Jurkat, Clone E6-1 (cell line): ENCODE measurements around the gene RASGRP3.

Source experiments
- DNase-seq: peaks from one replicate; pipeline ENCODE4 v3.0.0-alpha.2; 2011; ENCODE audit warnings: low read depth, low spot score
- H3K4me3 ChIP-seq: 2 replicates; pipeline ENCODE4 v1.5.1; 2011; ENCODE audit warnings: mild to moderate bottlenecking, low read length, control low read depth, moderate library complexity

Gene RASGRP3

DNA sequence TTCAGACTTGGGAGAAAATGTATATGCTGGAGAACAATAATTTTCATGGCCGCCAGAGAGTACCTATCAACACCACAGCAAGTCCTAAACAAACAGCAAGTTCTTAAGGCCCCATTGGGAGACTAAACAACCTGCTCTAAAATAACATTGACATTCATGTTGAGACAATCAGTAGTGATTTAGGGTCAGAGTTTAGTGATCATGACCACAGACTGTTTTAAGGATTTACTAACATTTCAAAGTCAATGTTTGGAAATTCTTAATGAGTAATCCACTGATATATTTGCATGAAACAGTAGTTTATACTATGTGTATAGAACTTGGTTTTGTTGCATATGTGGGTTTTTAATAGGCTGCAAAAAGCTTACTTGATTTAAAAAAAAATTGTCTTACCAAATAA lies 34.7 kb downstream of the RASGRP3 start:
- no peak for DNase-seq
- H3K4me3 ChIP-seq = no peak overlapping the region

DNA sequence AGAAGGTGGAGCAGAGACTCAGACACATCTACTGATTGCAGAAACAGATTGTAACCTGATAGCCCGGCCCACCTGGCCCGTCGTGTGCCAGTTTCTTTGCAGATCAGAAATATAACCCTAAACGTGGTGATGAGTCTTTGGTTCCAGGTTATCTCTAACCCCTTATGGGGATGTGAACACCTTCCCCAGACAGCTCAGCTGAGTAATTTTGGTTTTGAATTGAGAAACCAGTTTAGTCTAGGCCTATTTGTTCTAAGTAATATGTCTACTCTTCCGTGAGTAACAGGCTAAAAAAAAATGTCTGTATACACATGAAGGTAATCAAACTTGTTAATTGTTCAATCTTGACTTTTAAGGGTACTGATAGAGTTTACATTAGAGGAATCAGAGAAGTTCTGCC lies 35.7 kb downstream of the RASGRP3 start:
- DNase-seq = no peak

DNA sequence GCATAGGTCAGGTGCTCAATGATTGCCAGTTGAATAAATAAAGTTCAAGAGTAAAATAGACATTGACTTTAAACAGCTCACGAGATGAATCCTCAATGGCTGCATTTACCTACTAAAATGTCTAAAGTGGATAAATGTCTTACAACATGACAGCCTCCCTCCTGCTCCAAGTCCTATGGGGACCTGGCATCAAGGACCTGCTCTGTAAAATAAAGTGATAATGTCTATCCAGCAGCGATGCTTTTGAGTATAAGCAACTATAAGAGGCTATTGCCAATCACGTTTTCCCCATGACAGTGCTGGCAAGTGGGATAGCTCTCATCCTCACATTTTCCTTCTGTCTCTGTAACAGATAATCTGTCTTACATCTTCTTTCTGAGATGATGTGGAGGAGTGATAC lies 37.0 kb downstream of the RASGRP3 start:
- DNase-seq = no peak
- no peak overlapping the region for H3K4me3 ChIP-seq

More for the DNA sequence above, 35.7 kb downstream of the RASGRP3 start:
- no peak overlapping the region for H3K4me3 ChIP-seq

DNA sequence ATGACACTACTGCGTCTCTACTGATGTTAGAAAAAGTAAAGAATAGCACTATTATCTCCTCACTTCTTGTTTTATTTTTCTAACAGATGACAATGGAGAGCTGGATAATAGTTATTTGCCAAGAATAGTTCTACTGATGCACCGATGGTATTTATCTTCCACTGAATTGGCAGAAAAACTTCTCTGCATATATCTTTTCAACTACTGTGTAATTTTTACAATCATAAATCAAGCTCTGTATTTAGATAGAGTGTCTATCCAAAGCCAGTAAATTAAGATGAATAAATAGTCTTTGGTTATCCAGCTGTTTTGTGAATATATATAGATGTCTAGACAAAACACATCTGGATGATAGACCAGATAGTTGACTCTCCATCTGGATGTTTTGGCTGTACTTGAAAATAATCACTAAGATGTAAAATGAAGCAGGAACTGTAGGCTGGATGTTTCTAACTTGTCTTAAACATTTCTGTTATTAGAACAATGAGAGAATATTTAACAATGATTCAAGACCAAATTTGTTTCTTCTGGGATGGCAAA lies 40.1 kb downstream of the RASGRP3 start:
- no peak overlapping the region for H3K4me3 ChIP-seq
- no peak for DNase-seq

DNA sequence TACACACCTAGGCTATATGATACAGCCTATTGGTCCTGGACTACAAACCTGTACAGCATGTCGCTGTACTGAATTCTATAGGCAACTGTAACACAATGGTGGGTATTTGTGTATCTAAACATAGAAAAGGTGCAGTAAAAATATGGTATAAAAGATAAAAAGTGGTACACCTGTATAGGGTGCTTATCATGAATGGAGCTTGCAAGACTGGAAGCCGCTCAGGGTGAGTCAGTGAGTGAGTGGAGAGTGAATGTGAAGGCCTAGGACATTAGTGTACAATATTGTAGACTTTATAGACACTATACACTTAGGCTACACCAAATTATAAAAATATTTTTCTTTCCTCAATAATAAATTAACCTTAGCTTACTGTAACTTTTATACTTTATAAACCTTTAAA lies 41.8 kb downstream of the RASGRP3 start:
- H3K4me3 ChIP-seq = no peak overlapping the region
- no peak for DNase-seq

DNA sequence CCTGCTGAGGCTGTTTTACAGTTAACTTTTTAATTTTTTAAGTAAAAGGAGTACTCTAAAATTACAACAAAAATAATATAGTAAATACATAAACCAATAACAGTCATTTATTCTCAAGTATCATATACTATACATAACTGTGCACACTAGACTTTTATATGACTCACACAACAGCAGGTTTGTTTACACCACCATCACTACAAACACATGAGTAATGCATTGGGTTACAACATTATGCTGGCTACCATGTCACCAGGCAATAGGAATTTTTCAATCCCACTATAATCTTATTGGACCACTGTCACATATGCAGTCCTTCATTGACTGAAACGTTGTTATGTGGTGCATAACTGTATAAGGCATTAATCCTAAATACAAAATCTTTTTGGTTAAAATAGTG lies 42.5 kb downstream of the RASGRP3 start:
- no peak overlapping the region for H3K4me3 ChIP-seq
- no peak for DNase-seq

DNA sequence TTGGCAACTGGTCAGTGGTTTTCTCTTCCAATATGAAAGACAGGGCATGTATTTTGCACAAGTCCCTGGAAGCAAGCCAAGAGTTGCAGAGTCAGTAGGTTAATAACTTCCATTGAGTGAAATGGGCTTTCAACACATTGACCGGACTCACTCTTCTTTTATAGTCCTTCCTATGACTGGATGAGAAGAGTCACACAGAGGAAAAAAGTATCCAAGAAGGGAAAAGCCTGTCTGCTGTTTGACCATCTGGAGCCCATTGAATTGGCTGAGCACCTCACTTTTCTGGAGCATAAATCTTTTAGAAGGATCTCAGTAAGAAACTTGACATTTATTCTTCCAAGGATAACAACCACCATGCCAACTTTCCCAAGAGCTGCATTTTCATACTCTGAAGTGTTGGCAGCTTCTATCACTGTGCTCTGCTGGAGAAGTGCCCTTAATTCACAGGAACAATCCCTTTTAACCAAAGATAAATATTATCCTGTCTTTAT lies 45.4 kb downstream of the RASGRP3 start:
- no peak overlapping the region for H3K4me3 ChIP-seq
- DNase-seq = no peak

DNA sequence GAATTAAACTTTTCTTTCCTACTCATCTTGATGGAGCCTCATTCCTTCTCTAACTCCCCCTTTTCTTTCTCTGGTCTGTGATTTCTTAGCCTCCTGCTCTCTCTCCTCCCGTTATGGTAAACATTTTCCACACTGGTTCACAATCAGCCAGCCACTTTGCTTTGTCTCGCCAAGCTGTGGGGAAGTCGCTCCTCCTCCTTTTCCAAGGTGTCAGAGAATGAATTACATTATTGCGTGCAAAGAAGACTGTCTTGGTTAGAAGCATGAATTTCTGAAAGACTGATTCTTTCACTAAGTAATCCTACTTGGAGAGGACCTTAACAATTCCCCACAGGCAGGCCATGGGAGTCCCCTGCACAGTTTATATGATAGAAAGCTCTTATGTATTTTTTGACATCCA lies 46.1 kb downstream of the RASGRP3 start:
- no peak overlapping the region for H3K4me3 ChIP-seq
- no peak for DNase-seq

DNA sequence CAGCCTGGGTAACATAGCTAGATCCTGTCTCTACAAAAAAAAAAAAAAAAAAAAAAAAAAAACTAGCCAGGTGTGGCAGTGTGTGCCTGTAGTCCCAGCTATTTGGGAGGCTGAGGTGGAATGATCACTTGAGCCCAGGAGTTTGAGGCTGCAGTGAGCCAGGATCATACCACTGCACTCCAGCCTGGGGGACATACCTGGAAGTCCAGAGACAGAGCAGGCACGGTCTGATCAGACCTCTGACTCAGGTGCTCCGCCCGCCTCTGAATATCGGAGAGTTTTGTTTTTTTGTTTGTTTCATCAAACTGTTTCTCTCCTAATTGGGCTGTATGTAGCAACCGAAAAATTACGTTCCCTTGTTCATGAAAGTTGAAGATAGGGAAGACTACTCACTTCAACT lies 49.2 kb downstream of the RASGRP3 start:
- DNase-seq = no peak
- no peak overlapping the region for H3K4me3 ChIP-seq

DNA sequence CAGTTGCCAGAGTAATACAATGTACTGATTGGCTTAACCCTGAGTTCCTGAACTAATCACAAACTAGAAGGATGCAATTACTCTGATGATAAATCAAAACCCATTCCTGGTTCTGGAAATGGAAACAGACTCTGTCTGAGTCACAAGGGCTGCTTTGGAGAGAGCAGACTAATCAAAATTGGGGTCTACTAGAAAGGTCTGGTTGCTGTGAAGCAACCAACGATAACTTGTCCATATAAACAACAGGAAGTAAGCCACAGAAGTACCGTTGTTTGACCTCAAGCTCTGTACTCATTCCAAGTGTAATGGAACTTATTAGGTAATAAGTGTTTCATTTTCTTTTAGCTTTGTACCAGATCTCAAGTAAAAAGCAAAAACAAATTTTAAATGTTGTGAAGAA lies 49.7 kb downstream of the RASGRP3 start:
- DNase-seq = no peak
- no peak overlapping the region for H3K4me3 ChIP-seq

DNA sequence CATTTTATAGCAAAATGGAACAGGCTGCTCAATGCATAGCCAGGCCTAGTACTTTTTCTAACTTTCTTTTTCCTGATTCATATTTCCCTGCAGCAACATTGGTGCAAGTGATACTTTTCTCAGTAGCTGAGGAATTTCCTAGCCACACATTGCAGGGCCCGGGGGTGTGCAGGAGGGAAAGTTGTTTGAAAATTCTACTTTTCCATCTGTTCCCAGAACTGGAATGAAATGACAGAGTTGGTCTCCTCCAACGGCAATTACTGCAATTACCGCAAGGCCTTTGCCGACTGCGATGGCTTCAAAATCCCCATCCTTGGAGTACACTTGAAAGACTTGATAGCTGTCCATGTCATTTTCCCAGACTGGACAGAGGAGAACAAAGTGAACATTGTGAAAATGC lies 50.5 kb downstream of the RASGRP3 start:
- no peak overlapping the region for H3K4me3 ChIP-seq
- DNase-seq = no peak

DNA sequence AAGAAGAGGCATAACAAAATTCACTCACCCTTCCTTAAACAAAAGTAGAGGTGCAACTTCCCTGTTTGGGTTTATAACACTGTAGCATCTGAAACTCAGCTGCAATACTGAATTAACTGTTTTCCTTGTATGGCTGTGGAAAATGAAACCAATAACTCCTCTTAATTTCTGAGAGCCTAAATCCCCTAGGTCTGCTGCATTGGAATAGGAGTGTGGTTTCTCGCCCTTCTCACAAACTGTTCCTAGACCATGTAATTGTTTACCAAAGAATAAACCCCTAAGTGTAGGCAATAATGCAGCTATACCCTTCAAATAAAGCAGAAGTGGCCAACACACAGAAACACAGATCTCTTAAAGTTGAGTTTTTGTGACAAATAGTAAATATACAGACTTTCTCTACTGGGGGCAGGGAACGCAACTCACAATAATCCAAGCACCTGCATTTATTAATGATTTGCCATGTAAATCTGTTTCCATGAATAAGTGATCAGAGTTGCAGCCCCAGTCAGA lies 52.0 kb downstream of the RASGRP3 start:
- no peak overlapping the region for H3K4me3 ChIP-seq
- DNase-seq = no peak

DNA sequence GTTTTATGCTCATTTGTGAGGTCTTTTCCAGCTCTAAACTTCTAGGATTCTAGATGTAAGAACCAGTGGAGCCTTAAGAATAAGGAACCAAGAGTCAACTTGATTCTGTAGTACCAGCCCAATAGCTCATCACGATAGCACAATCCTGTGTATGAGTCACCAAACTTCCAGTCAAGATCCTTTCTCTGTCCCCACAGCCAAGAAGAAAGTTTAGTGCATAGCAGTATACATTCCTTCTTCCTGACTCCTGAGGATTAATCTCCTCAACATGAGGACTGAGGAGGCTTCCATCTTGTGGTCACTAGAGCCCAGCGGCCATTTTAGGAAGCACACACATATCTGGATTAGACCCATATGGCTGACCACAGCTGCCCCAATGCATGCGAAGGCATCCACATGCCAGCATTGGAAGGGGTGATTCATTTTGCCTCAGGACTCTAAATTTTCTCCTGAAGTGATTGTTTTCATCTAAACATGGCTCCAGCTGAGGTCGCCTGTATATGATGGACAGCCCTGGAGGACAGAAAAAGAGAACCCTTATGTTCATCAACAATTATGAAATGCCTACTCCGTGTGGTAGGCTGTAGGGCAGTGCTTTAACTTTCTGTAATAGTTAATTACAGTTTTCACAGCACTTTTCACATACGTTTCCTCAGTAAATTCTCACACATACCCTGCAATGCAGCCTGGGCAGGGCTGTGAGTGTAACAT lies 53.5 kb downstream of the RASGRP3 start:
- DNase-seq = no peak
- H3K4me3 ChIP-seq = no peak overlapping the region

DNA sequence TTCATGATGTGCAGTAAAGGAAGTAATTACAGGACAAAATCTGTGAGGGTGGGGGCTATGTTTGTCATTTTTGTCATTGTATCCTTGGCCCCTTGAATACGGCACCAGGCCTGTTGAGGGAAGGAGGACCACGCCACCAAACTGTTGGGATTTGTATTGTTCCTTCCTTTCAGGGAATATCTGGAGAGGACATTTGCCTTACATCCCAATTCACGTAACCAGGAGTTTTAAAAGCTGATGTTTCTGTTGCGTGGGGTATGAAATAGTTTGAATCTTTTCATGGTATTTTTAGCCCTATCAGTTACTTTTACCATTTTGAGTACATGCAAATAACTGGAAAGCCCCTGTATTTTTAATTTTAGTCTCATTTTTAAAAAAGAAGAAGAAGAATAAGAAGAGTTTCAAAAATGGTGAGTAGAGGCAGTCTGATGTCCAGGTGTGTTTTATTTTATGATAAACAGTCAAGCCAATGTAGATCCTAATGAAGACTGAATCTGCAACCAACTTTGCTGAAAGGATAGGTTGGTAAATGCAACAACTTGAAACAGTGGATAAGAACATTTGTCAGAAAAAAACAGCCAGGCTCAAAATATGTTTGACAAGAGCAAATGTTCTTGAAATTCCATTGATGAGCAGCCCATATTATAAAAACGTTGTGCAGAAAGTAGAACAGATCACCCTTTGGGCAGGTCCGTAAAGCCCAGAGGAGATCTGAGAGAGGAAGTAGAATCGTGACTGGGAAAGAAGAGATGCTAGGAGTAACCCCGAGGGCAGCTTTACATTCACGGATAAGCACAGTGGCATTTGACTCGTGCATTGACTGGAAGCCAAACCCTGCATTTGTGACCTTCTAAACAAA lies 54.5 kb downstream of the RASGRP3 start:
- no peak overlapping the region for H3K4me3 ChIP-seq

DNA sequence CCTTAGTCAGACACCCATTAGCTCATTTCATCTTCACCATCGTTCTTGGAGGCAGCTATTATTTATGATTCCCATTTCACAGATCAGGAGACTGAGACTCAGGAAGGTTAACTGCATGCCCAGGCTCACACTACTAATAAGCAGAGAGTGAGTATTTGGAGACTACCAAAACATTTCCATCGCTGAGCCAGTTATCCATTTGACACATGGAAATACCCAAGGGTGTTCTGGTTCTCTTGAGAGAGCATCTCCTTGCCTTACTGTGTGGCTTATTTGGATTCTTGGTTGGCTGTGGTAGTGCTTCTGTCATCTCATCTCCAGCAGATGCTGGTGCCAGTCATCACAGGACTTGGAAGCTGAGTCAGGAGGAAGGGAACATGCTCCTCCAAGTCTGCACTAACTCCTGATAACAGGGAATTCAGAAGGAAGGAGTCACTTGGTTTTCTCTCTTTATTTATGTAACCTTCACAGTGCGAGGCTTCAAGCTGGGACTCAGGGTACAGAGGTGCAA lies 55.2 kb downstream of the RASGRP3 start:
- no peak for DNase-seq
- no peak overlapping the region for H3K4me3 ChIP-seq

More for the DNA sequence above, 54.5 kb downstream of the RASGRP3 start:
- DNase-seq = no peak

DNA sequence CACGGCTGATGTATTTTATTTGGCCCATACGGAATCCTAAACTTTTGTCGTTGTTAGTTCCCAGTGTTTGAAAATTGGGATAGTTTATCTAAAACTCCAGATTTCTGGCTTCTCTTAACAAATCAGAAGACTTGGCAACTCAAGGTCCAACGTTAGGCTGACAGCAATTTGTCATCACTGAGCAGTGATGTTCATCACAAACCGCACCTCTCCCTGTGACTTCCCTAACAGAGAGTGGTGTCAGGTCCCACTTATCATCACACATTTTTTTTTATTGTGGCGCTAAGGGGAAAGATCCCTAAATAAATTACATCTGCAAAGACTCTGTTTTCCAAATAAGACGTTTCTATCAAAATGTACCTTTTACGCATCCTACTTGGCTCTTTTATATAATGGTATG lies 55.7 kb downstream of the RASGRP3 start:
- H3K4me3 ChIP-seq = no peak overlapping the region
- no peak for DNase-seq

DNA sequence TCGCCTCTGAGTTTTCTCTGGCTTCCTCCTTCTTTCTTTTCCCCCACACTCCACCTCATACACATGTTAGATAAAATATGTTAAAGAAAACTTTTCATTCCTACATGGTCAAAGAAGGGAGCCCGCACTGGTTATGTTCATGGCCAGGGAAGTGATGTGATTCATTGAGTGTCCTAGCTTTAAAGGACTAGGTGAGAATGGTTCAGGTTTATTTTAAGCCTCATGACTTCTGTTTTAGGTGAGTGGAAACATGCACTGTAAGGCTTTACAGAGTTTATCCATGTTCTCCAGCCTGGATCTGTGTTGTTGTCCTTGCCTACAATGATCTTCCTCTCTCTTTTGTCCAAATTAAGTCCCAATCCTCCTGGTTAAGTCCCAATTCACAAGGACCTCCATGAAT lies 56.5 kb downstream of the RASGRP3 start:
- no peak overlapping the region for H3K4me3 ChIP-seq
- DNase-seq = no peak

DNA sequence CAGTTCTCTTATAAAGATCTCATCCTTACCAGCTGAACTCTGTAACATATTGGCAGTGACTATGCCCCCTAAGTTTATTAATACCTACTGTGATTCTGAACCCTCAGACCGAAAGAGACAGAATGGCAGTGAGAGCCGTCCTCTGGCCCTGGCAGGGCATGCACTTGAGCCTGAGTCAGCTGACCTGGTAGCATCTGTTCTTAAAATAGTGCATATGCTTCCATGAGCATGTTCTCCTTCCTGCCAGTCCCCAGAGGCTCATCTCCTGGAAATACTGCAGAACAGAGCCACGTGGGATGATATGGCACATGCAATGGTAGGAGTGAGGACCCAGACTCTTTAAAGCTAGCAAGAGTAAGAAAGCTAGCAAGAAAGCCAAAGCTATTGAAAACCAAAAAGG lies 59.0 kb downstream of the RASGRP3 start:
- H3K4me3 ChIP-seq = no peak overlapping the region
- DNase-seq = no peak

DNA sequence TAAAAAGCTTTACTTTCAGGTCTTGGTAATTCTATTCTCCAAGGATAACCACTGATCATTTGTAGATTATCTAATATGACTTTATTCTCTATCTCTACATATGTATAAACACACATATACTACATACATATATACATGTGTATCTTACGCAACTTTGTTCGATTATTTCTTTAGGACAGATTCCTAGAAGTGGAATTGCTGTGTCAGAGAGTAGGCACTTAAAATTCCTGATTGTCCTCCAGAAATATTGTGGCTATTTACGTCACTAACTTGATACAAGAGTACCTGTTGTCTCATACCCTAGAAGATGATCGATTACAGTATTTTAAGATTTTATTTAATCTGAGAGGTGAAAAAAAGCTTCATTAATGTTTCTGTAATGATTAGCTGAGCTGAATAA lies 64.8 kb downstream of the RASGRP3 start:
- H3K4me3 ChIP-seq = no peak overlapping the region
- no peak for DNase-seq

DNA sequence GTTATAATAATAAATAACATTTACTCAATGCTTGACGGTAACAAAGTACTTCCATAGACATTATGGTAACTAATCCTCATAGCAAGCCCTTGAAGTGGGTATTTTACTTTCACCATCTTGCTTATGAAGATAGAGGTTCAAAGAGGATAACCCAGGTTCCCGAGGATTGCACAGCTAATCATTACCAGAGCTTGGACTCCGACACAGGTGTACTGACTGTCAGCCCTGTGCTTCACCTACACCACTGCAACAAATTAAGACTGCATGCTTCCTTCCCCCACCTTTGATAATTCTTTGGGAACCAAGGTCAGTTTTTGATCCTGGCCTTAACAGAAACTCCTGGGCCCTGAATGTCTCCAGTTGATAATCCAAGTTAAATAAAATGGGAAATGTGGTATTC lies 73.8 kb downstream of the RASGRP3 start:
- no peak for DNase-seq

More for the DNA sequence above, 73.8 kb downstream of the RASGRP3 start:
- H3K4me3 ChIP-seq = no peak overlapping the region
